ENCODE results near the gene ADAMTS7. TPM values are rescaled to one million over a fixed set of nuclear protein-coding genes. Genes with fewer than 3 reads are reported as not detected.
A peak's percentile ranks its signal among the peaks of the same experiment; 100 is the strongest.

Gene ADAMTS7
- total and polyA plus RNA-seq, 2 of the 13 experiments (the other 11 are each of a cell fraction or from before 2014, with no cell fraction given) = 0.09 to 0.12 TPM

DNA sequence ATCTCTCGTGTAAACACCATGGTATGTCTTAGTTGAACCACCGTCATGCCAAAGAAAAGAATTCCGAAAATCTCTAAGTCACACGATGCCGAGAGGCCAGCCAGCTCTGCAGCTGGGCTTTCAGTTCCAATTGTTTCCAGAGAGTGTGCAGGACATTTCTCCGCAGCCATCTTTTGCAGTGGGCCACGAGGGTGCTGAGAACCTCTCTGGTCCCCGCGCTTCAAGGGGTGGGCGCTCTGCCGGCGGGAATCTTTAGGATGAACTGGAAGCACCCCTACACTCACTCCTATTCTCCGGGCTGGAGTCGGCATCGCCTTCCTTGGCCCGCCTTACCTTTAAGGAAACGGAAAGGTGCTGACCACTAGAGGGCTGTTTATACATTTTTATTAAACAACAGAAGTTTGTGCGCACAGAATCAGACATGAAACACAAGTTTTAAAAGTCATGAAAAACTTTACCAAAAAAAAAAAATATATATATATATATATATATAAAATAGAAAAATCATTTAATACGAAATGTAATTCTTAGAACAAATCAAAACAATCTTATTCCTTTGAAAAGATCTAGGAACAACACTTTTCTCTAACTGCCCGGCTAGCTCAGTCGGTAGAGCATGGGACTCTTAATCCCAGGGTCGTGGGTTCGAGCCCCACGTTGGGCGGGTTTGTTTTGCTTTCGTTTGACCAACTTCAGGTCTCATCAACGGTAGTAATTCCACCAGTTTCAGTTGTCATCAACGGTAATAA is 48.9 kb upstream of the ADAMTS7 start (continued):
- TF ChIP-seq, protein P1, sequence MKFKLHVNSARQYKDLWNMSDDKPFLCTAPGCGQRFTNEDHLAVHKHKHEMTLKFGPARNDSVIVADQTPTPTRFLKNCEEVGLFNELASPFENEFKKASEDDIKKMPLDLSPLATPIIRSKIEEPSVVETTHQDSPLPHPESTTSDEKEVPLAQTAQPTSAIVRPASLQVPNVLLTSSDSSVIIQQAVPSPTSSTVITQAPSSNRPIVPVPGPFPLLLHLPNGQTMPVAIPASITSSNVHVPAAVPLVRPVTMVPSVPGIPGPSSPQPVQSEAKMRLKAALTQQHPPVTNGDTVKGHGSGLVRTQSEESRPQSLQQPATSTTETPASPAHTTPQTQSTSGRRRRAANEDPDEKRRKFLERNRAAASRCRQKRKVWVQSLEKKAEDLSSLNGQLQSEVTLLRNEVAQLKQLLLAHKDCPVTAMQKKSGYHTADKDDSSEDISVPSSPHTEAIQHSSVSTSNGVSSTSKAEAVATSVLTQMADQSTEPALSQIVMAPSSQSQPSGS (CRISPR knock-in tag; IDR thresholded peaks at IDR 0.05) = no peak
- TF ChIP-seq HMG20A (CRISPR knock-in tag; IDR thresholded peaks at IDR 0.05; ENCODE audit: borderline replicate concordance) = no peak
- no peak for TF ChIP-seq ZNF496 (CRISPR knock-in tag; IDR thresholded peaks at IDR 0.05; ENCODE audit: insufficient replicate concordance)
- peak; percentile 47; the same call in 1 of the 2 replicates for TF ChIP-seq ZNF792 (CRISPR knock-in tag; IDR thresholded peaks at IDR 0.05)
- no peak for TF ChIP-seq HNRNPK (IDR thresholded peaks at IDR 0.05; ENCODE audit: low read depth, low read length, poor library complexity, severe bottlenecking)
- TF ChIP-seq NPAS2 (CRISPR knock-in tag; IDR thresholded peaks at IDR 0.05; ENCODE audit: borderline replicate concordance) = no peak
- no peak for TF ChIP-seq ADNP (CRISPR knock-in tag; IDR thresholded peaks at IDR 0.05)
- TF ChIP-seq CBX5 (CRISPR knock-in tag; IDR thresholded peaks at IDR 0.05; ENCODE audit: borderline replicate concordance) = no peak
- no peak for TF ChIP-seq SP5 (CRISPR knock-in tag; IDR thresholded peaks at IDR 0.05; ENCODE audit: borderline replicate concordance, low read depth)
- TF ChIP-seq DR1 (CRISPR knock-in tag; IDR thresholded peaks at IDR 0.05) = no peak
- TF ChIP-seq, protein P2, sequence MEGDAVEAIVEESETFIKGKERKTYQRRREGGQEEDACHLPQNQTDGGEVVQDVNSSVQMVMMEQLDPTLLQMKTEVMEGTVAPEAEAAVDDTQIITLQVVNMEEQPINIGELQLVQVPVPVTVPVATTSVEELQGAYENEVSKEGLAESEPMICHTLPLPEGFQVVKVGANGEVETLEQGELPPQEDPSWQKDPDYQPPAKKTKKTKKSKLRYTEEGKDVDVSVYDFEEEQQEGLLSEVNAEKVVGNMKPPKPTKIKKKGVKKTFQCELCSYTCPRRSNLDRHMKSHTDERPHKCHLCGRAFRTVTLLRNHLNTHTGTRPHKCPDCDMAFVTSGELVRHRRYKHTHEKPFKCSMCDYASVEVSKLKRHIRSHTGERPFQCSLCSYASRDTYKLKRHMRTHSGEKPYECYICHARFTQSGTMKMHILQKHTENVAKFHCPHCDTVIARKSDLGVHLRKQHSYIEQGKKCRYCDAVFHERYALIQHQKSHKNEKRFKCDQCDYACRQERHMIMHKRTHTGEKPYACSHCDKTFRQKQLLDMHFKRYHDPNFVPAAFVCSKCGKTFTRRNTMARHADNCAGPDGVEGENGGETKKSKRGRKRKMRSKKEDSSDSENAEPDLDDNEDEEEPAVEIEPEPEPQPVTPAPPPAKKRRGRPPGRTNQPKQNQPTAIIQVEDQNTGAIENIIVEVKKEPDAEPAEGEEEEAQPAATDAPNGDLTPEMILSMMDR (CRISPR knock-in tag; IDR thresholded peaks at IDR 0.05) = peak; percentile 59
- TF ChIP-seq SP2 (CRISPR knock-in tag; IDR thresholded peaks at IDR 0.05) = no peak
- no peak for TF ChIP-seq NFKBIZ (CRISPR knock-in tag; IDR thresholded peaks at IDR 0.05)
- no peak for TF ChIP-seq FOXK1 (CRISPR knock-in tag; IDR thresholded peaks at IDR 0.05; ENCODE audit: borderline replicate concordance, low read depth)
- TF ChIP-seq, protein P3, sequence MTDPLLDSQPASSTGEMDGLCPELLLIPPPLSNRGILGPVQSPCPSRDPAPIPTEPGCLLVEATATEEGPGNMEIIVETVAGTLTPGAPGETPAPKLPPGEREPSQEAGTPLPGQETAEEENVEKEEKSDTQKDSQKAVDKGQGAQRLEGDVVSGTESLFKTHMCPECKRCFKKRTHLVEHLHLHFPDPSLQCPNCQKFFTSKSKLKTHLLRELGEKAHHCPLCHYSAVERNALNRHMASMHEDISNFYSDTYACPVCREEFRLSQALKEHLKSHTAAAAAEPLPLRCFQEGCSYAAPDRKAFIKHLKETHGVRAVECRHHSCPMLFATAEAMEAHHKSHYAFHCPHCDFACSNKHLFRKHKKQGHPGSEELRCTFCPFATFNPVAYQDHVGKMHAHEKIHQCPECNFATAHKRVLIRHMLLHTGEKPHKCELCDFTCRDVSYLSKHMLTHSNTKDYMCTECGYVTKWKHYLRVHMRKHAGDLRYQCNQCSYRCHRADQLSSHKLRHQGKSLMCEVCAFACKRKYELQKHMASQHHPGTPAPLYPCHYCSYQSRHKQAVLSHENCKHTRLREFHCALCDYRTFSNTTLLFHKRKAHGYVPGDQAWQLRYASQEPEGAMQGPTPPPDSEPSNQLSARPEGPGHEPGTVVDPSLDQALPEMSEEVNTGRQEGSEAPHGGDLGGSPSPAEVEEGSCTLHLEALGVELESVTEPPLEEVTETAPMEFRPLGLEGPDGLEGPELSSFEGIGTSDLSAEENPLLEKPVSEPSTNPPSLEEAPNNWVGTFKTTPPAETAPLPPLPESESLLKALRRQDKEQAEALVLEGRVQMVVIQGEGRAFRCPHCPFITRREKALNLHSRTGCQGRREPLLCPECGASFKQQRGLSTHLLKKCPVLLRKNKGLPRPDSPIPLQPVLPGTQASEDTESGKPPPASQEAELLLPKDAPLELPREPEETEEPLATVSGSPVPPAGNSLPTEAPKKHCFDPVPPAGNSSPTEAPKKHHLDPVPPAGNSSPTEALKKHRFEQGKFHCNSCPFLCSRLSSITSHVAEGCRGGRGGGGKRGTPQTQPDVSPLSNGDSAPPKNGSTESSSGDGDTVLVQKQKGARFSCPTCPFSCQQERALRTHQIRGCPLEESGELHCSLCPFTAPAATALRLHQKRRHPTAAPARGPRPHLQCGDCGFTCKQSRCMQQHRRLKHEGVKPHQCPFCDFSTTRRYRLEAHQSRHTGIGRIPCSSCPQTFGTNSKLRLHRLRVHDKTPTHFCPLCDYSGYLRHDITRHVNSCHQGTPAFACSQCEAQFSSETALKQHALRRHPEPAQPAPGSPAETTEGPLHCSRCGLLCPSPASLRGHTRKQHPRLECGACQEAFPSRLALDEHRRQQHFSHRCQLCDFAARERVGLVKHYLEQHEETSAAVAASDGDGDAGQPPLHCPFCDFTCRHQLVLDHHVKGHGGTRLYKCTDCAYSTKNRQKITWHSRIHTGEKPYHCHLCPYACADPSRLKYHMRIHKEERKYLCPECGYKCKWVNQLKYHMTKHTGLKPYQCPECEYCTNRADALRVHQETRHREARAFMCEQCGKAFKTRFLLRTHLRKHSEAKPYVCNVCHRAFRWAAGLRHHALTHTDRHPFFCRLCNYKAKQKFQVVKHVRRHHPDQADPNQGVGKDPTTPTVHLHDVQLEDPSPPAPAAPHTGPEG (CRISPR knock-in tag; IDR thresholded peaks at IDR 0.05) = no peak
- 0 out of 2 replicates have a peak, but pooled peaks have one; percentile 53 for TF ChIP-seq ZNF33A (CRISPR knock-in tag; IDR thresholded peaks at IDR 0.05; ENCODE audit: borderline replicate concordance)
- TF ChIP-seq, protein P4, sequence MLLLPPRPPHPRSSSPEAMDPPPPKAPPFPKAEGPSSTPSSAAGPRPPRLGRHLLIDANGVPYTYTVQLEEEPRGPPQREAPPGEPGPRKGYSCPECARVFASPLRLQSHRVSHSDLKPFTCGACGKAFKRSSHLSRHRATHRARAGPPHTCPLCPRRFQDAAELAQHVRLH (CRISPR knock-in tag; IDR thresholded peaks at IDR 0.05; ENCODE audit: borderline replicate concordance, low read depth) = no peak; the same call in 1 of the 2 replicates
- TF ChIP-seq RFXAP (CRISPR knock-in tag; IDR thresholded peaks at IDR 0.05; ENCODE audit: borderline replicate concordance) = no peak
